Measurements from ENCODE around the gene GOSR2. TPM values are rescaled to one million over a fixed set of nuclear protein-coding genes. Genes with fewer than 3 reads are reported as not detected.

The GOSR2 gene
- total RNA-seq, 1 experiment from 2014 or later, result 53.5 TPM

DNA sequence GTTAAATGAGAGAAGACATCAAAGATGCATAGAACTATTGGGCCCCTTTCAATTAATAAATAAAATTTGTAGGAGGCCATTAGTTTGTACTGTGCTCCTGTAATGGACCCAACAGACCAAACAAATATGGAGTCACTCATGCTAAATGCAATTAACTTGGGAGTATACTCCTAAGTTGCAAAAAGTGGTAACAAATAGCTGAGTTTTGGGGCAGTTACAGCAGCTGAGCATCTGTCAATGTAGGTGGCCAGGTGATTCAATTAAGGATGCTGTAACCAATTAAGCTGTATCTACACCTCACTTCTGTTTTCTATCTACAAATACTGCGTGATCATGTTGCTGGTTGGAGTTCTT is 36.7 kb upstream of the GOSR2 start:
- Histone ChIP-seq H3K23ac (ENCODE audit: insufficient read length, low read depth, low read length) (no peak overlapping the region), H2BK5ac (ENCODE audit: insufficient read length, low read length) (no peak overlapping the region), H2BK20ac (ENCODE audit: low read depth, low read length, poor library complexity, severe bottlenecking) (no peak overlapping the region), H3K27ac (ENCODE audit: insufficient read length, low read depth, low read length) (no peak overlapping the region), H3T11ph (ENCODE audit: low read length) (no peak overlapping the region), H3K4me1 (ENCODE audit: insufficient read depth, low read length) (no peaks in the 10 kb centered on the region), H4K20me1 (ENCODE audit: control insufficient read depth, insufficient read depth, insufficient read length) (no peaks in the 10 kb centered on the region), H3K14ac (ENCODE audit: insufficient read depth, low read length) (no peak overlapping the region), H4K91ac (ENCODE audit: insufficient read length, low read depth, low read length) (no peak overlapping the region), H3K27me3 (ENCODE audit: insufficient read depth, low read length) (no peaks in the 10 kb centered on the region), H3K4me2 (ENCODE audit: insufficient read depth, insufficient read length, low read length) (no peak overlapping the region), H3K56ac (ENCODE audit: insufficient read length, low read depth, low read length) (no peak overlapping the region), H3K18ac (ENCODE audit: insufficient read length, low read depth, low read length) (no peak overlapping the region), H2BK120ac (ENCODE audit: low read depth, low read length, poor library complexity, severe bottlenecking) (no peak overlapping the region), H4K8ac (replicated peaks; ENCODE audit: insufficient read length, low read depth, low read length) (no peak overlapping the region), H3K4ac (ENCODE audit: low read depth, low read length) (no peak overlapping the region), H2AK5ac (ENCODE audit: insufficient read length, low read length) (no peak overlapping the region), H3K23me2 (ENCODE audit: insufficient read length, low read depth, low read length, poor library complexity, severe bottlenecking) (no peaks in the 10 kb centered on the region), H3K9ac (ENCODE audit: extremely low read depth, insufficient read length, low read length) (no peak overlapping the region), H2BK15ac (ENCODE audit: low read depth, low read length) (no peak overlapping the region), H2BK12ac (ENCODE audit: insufficient read length, low read depth, low read length) (no peak overlapping the region), H4K5ac (ENCODE audit: insufficient read length, low read depth, low read length) (no peak overlapping the region), H3K79me1 (ENCODE audit: insufficient read depth, low read depth, low read length, poor library complexity, severe bottlenecking) (no peaks in the 10 kb centered on the region), H3K79me2 (ENCODE audit: insufficient read depth, low read length) (no peaks in the 10 kb centered on the region), H3K9me3 (ENCODE audit: control insufficient read depth, low read depth, low read length) (no peaks in the 10 kb centered on the region), H2AFZ (ENCODE audit: low read length) (no peak overlapping the region)
- Mint-ChIP-seq H3K9me3 (no peaks in the 10 kb centered on the region), H3K27ac (no peak overlapping the region), H3K36me3 (ENCODE audit: insufficient read depth in 1 of 3, low read depth in 3 of 3) (no peaks in the 10 kb centered on the region), H3K4me1 (peaks cover 7 to 18% of the 10 kb centered on the region in 2 experiments), H3K27me3 (ENCODE audit: low read depth) (peaks cover 6% of the 10 kb centered on the region), H3K4me3 (no peak overlapping the region)
- TF ChIP-seq, protein P1, sequence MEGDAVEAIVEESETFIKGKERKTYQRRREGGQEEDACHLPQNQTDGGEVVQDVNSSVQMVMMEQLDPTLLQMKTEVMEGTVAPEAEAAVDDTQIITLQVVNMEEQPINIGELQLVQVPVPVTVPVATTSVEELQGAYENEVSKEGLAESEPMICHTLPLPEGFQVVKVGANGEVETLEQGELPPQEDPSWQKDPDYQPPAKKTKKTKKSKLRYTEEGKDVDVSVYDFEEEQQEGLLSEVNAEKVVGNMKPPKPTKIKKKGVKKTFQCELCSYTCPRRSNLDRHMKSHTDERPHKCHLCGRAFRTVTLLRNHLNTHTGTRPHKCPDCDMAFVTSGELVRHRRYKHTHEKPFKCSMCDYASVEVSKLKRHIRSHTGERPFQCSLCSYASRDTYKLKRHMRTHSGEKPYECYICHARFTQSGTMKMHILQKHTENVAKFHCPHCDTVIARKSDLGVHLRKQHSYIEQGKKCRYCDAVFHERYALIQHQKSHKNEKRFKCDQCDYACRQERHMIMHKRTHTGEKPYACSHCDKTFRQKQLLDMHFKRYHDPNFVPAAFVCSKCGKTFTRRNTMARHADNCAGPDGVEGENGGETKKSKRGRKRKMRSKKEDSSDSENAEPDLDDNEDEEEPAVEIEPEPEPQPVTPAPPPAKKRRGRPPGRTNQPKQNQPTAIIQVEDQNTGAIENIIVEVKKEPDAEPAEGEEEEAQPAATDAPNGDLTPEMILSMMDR (conservative IDR thresholded peaks at IDR 0.05), result no peak
- no CpG with 5 or more reads among the region's 1 CpG for WGBS (ENCODE audit: extremely low coverage, insufficient read length, low lambda C conversion rate)
- no peak for DNase-seq

Measured in H9 (cell line).